HG03066 (cell line): ENCODE measurements around the gene METTL2B.

ENCODE experiments used
- ATAC-seq: cut with Tn5 transposase; IDR thresholded peaks from one replicate; pipeline ENCODE4 v1.9.1; 2021; ENCODE audit warnings: low read depth; ENCODE audit not compliant: unreplicated experiment

METTL2B gene

DNA sequence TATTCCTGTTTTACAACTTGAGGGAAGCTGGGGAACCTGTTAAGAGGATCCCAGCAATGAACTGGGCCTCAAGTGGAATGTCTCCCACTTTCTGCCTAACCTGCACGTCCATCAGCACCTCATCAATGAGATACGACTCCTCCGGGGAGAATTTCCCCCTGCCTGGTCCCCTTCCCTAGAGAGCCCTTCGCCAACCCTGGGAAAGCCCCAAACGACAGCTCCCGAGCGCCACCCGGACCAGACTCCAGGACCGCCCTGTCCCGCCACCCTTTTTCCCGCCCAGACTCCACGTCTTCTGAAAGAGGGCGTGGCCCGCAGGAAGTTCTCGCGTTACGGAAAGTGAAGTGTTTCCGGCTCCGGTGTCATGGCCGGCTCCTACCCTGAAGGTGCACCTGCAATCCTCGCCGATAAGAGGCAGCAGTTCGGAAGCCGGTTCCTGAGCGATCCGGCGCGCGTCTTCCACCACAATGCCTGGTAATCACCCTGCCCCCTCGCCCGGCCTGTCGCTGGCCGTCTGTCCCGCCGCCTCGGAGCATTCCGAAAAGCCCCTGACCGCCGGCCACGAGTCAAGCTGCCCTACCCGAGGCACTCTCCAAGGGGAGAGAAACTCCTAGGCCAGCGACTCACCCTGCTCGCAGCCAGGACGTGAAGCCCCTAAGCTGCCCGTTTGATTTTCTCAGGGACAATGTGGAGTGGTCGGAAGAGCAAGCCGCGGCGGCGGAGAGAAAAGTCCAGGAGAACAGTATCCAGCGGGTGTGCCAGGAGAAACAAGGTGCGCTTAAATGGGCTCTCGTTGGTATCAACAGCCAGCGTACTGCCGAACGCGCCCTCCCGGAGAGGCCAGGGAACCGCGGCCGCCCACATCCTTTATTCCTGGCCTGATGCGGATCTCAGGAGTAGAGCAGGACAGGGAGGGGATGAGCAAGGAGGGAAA, at the start of gene METTL2B:
METTL2B (plus strand) TSS at position 347 of the 934 bp plus-strand sequence; CDS start at position 365, 18 bp downstream.
- ATAC-seq = peak; percentile 93

DNA sequence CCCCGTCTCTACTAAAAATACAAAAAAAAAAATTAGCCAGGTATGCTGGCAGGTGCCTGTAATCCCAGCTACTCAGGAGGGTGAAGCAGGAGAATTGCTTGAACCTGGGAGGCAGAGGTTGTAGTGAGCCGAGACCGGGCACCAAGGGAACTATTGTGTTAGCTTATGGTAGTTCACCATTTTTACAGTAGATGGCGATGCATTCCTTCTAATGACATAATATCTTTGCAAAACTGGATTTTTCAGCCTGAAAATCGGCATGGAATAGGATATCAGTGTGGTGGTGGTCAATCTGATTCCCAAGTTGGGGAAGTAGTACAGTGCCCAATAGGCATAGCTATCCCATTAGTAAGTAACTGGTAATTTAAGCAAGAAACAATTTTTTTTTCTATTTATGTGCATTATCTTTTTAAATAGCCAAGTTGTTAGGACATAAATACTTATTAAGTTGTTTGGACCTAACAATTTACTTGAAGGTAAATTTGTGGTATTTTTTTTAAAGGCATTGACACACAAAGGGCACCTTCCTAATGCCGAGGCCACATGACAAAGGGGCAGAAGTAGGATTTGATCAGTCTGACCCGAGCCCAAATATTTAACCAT, 49.2 kb upstream of the METTL2B start:
- no peak for ATAC-seq

- ATAC-seq = no peak
Observed at GRCh38 chr7:128430207-128430606, 46.3 kb upstream of the METTL2B start.

DNA sequence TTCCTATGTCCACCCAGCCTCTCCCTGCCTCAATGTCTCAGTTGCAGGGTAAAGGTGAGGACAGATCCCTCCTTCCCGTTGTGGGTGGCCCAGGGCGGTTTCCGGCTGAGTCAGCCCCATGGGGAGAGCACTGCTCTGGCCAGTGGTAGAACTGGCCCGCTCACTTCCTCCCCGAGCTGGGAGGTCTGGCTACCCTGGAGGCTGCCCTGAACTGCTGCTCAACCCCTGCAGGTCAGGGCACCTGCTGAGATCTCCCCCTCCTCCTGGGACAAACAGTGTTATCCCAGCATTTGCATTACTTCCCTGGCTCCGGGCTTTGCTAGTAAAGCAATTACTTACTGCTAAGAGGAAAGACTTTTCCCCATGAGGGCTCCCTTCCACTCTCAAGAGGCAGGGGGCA, 45.3 kb upstream of the METTL2B start:
- no peak for ATAC-seq

- ATAC-seq = no peak
Observed at GRCh38 chr7:128431754-128432153, 44.8 kb upstream of the METTL2B start.

- ATAC-seq = no peak
Observed at GRCh38 chr7:128434413-128435326, 41.9 kb upstream of the METTL2B start.

DNA sequence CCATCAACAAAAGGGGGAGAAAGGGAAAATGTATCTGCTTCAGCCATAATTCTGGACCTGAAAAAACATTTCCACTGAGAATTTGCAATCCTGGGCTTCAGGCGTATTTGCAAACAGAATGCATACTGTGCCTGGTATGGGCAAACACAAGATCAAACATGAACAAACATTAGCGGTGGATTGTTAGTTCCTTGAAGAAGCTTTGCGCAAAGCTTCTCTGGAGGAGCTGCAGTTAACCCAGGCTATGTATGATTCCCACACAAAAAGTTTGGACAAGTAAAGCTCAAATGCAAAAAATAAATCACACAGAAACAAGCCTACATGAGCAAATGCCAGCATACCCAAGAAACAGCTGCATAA, 41.2 kb upstream of the METTL2B start:
- ATAC-seq = no peak

DNA sequence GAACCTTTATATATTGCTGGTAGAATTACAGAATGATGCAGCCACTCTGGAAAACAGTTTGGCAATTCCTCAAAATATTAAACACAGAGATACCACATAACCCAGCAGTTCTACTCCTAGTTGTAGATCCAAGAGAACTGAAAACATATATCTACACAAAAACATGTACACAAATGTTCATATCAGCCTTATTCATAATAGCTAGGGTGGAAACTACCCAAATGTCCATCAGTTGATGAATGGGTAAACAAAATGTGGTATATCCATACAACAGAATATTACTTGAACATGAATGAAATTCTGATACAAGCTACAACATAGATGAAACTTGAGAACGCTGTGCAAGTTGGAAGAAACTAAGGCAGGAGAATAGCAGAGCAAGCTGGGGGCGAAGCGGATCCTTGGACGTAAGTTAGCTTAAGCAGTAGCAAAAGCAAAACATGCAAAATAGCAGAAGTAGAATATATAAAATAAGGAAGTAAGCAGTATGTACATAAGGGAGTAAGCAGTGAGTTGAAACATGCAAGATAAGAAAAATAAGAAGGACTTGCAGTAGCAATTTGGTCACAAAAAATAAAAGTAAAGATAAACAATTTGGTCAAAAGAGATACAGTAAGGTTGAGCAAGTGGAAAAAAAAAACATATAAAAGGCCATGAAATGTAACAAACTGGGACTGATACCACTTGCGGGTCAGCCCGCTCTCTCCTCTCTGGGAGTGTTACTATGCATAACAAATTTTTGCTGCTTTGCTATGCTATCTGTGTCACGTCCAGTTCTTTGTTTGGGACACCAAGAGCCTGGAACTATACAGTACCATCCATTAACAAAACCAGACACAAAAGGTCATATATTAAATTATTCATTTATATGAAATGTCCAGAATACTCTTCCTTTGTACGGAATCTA, 38.9 kb upstream of the METTL2B start:
- peak; percentile 58 for ATAC-seq

- ATAC-seq = no peak
Observed at GRCh38 chr7:128442356-128442755, 34.2 kb upstream of the METTL2B start.

DNA sequence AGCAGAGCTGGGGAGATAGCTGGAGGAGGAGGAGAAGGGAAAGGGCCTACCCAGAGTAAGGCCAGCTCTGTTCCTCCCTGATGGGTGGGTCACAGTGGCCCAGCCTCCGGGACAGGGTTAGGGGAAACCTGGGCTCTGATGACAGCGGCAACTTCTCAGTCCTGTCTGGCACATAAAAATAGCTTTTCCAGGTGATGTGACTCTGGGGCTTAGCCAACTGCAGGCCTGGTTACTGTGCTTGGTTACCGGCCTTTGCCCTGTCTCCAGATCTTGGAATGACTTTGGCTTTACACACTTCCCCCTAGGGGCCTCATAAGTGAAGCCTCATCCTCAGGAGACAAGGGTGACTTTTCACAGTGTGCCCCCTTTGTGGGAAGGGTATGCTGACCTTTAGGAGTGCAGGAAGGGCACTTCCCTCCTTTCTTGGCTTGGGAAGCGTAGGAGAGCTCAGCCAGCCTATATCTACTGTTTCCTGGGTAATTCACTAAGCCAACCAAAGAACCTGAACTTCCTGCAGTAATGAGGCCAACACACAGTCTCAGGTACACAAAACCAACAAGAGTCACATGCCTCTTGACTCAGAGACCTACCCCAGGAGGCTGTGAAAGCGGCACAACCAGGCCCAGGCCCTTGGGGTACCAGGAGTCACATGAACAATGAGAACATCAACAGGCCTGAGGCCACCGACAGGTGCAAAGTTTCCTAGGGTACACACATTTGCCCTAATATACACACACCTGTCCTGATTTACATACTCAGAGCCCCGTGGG, 32.5 kb upstream of the METTL2B start:
- ATAC-seq = no peak

- no peak for ATAC-seq
Observed at GRCh38 chr7:128446306-128446705, 30.2 kb upstream of the METTL2B start.

- no peak for ATAC-seq
Observed at GRCh38 chr7:128447941-128448564, 28.5 kb upstream of the METTL2B start.

DNA sequence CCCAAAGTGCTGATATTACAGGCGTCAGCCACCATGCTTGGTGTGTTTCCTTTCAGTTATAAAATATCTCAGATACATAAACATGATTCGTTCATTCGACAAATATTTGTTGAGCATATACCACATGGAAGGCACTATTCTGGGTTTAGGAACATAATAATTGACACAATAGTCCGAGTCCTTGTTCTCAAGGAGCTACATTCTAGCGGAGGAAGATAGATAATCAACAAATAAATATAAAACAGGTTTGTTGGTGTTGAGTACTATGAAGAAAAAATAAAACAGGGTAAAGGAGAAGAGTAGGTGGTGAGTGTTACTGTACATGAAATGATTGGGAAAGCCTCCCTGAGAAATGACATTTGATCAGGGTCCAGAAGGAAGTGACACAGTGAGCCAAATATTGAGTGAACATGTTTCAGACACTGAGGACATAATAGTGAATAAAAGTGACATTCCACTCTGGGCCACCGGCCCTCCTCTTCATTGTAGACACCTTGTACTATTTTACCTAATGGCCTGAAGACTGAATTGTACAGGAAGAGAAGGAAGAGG, 27.7 kb upstream of the METTL2B start:
- no peak for ATAC-seq

DNA sequence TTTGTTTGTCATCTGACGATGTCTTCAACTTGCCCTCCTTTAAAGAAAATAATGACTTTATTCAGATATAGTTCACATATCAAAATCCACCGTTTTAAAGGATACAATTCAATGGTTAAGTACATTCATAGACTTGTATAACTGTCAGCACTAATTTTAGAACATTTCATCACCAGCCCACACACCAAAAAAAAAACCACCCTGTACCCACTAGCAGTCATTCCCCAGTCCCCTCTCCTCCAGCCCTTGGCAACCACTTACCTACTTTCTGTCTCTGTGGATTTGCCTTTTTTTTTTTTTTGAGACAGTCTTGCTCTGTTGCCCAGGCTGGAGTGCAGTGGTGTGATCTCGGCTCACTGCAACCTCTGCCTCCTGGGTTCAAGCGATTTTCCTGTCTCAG, 26.1 kb upstream of the METTL2B start:
- ATAC-seq = no peak

DNA sequence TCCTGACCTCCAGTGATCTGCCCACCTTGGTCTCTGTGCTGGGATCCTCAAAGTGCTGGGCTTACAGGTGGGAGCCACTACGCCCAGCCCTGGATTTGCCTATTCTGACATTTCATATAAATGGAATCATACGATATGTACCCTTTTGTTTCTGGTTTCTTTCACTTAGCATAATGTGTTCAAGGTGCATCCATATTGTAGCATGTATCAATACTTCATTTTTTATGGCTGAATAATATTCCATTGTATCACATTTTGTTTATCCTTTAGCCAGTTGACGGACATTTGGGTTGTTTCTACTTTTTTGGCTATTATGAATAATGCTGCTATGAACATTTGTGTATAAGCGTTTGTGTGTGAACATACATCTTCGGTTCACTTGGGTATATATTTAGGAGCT, 25.6 kb upstream of the METTL2B start:
- no peak for ATAC-seq

DNA sequence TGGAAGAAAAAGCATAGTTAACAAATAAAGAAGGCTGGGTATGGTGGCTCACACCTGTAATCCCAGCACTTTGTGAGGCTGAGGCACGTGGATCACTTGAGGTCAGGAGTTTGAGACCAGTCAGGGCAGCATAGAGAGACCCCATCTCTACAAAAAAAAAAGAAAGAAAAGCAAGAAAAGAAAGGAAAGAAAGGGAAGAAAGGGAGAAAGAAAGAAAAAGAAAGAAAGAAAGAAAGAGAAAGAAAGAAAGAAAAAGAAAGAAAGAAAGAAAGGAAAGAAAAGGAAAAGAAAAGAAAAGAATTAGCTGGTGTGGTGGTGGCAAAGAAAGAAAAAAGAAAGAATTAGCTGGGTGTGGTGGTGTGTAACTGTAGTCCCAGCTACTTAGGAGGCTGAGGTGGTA, 24.0 kb upstream of the METTL2B start:
- ATAC-seq = no peak

DNA sequence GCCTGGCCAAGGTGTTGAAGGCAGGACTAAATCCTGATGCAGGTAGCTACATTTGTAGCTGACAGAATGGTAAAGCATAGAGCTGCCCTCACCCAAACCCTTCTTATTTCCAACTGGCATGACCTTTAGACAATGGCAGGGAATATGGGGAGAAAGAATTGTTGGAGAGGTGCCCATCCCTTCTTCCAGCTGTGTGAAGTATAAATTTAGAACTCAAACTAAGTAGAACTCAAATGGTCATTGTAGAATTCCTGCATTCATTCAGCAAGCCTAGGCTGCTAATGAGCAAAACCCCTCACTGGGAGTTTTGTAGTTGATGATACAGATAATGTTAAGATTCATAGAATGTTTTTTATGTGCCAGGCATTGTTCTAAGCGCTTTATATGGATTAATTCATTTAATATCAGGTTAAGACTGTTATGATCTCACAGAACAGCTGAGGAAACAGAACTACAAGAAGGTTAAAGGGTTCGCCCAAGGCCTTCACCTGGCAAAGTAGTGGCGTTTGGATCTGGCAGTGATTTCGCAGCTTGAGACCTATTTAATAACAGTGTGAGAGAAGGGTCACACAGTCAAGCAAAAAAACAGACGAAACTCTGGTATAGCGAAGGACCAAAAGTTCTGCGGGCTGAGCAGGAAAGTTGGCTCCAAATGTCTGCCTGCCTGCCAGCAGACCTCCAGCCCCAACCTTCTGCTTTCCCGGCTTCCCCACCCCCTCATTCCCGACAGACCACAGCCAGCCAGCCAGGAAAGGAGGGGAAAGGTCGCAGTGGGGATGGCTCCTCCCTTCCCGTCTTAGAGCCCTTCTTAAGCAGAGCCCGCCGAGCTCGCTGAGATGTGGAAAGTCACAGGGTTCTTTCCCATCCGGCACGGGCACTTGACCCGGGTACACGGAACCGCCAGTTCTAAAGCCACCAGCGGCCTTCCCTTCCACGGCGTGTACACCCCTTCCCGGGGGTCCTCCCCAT, 22.4 kb upstream of the METTL2B start:
- no peak for ATAC-seq
